Activated T-helper 17 cell treated with anti-CD3 and anti-CD28 coated beads, Interleukin-2, amount 50 U/mL, for 72 hours (primary cell): Measurements from ENCODE around the gene BHLHE40. TPM values are rescaled to one million over a fixed set of nuclear protein-coding genes. Genes with fewer than 3 reads are reported as not detected.

ENCODE experiments used
- ATAC-seq: fragments of 150-1000 bp; cut with Tn5 transposase; replicated peaks from 2 replicates; pipeline ENCODE4 v1.10.0; 2021; ENCODE audit warnings: mild to moderate bottlenecking, moderate library complexity
- H3K27ac Mint-ChIP-seq: one replicate; pipeline ENCODE4 v1.8.0; 2022; ENCODE audit warnings: mixed read lengths
- H3K27me3 Mint-ChIP-seq: one replicate; pipeline ENCODE4 v1.8.0; 2022; ENCODE audit warnings: mixed read lengths
- H3K36me3 Mint-ChIP-seq: one replicate; pipeline ENCODE4 v1.8.0; 2022; ENCODE audit warnings: low read depth, mild to moderate bottlenecking, mixed read lengths
- H3K4me1 Mint-ChIP-seq: one replicate; pipeline ENCODE4 v1.8.0; 2022; ENCODE audit warnings: mixed read lengths
- H3K4me3 Mint-ChIP-seq: one replicate; pipeline ENCODE4 v1.8.0; 2022; ENCODE audit warnings: mild to moderate bottlenecking, mixed read lengths
- H3K9me3 Mint-ChIP-seq: one replicate; pipeline ENCODE4 v1.8.0; 2022; ENCODE audit warnings: mixed read lengths
- total RNA-seq, 2 donors: library from RNA; stranded (reverse); gene quantifications; one replicate each; pipeline ENCODE4 v1.2.3, GENCODE V29; 2022

The BHLHE40 gene
- total RNA-seq, 2 donors from 2014 or later = 217 to 527 TPM

GRCh38 chr3:4985330-4986174 is 6.3 kb downstream of the BHLHE40 start:
- peak overlapping the region; percentile 89 for H3K4me3 Mint-ChIP-seq
- peaks cover 67% of the 10 kb centered on the region for H3K36me3 Mint-ChIP-seq
- no peaks in the 10 kb centered on the region for H3K9me3 Mint-ChIP-seq
- peaks cover 26% of the 10 kb centered on the region for H3K4me1 Mint-ChIP-seq
- H3K27ac Mint-ChIP-seq = peak overlapping the region; percentile 96
- ATAC-seq = no peak
- no peaks in the 10 kb centered on the region for H3K27me3 Mint-ChIP-seq

GRCh38 chr3:4986175-4986781 is 7.0 kb downstream of the BHLHE40 start:
- no peaks in the 10 kb centered on the region for H3K9me3 Mint-ChIP-seq
- H3K4me1 Mint-ChIP-seq = peaks cover 26% of the 10 kb centered on the region
- peaks cover 59% of the 10 kb centered on the region for H3K36me3 Mint-ChIP-seq
- no peaks in the 10 kb centered on the region for H3K27me3 Mint-ChIP-seq
- ATAC-seq = peak; percentile 42
- peak overlapping the region; percentile 89 for H3K4me3 Mint-ChIP-seq
- H3K27ac Mint-ChIP-seq = peak overlapping the region; percentile 96

GRCh38 chr3:4986782-4987537 is 7.7 kb downstream of the BHLHE40 start:
- peak; percentile 79 for ATAC-seq
- no peaks in the 10 kb centered on the region for H3K9me3 Mint-ChIP-seq

GRCh38 chr3:4987538-4988296 is 8.5 kb downstream of the BHLHE40 start:
- Mint-ChIP-seq H3K4me1 (peaks cover 26% of the 10 kb centered on the region), H3K27ac (peak overlapping the region; percentile 96), H3K4me3 (peak overlapping the region; percentile 89), H3K27me3 (no peaks in the 10 kb centered on the region), H3K36me3 (peaks cover 45% of the 10 kb centered on the region), H3K9me3 (no peaks in the 10 kb centered on the region)
- ATAC-seq = no peak

More at GRCh38 chr3:4986782-4987537, 7.7 kb downstream of the BHLHE40 start:
- Mint-ChIP-seq H3K27me3 (no peaks in the 10 kb centered on the region), H3K4me3 (peak overlapping the region; percentile 89), H3K27ac (peak overlapping the region; percentile 96), H3K36me3 (peaks cover 52% of the 10 kb centered on the region), H3K4me1 (peaks cover 26% of the 10 kb centered on the region)

- no peak for ATAC-seq
- Mint-ChIP-seq H3K27ac (peak overlapping the region; percentile 70), H3K9me3 (no peaks in the 10 kb centered on the region), H3K27me3 (no peaks in the 10 kb centered on the region), H3K4me3 (peak overlapping the region; percentile 89), H3K36me3 (peaks cover 30% of the 10 kb centered on the region), H3K4me1 (peaks cover 18% of the 10 kb centered on the region)
Observed at GRCh38 chr3:4988983-4989834, 10.0 kb downstream of the BHLHE40 start.

GRCh38 chr3:4990069-4990468 is 10.8 kb downstream of the BHLHE40 start:
- no peak overlapping the region for H3K4me3 Mint-ChIP-seq
- no peak for ATAC-seq
- H3K9me3 Mint-ChIP-seq = no peaks in the 10 kb centered on the region
- H3K36me3 Mint-ChIP-seq = peaks cover 21% of the 10 kb centered on the region
- no peaks in the 10 kb centered on the region for H3K27me3 Mint-ChIP-seq
- peaks cover 19% of the 10 kb centered on the region for H3K4me1 Mint-ChIP-seq
- no peak overlapping the region for H3K27ac Mint-ChIP-seq

GRCh38 chr3:4992118-4992517 is 12.9 kb downstream of the BHLHE40 start:
- Mint-ChIP-seq H3K9me3 (no peaks in the 10 kb centered on the region), H3K4me3 (no peak overlapping the region), H3K36me3 (peaks cover under 1% of the 10 kb centered on the region), H3K4me1 (peaks cover 18% of the 10 kb centered on the region), H3K27ac (no peak overlapping the region), H3K27me3 (no peaks in the 10 kb centered on the region)
- no peak for ATAC-seq

- Mint-ChIP-seq H3K27ac (peak overlapping the region; percentile 61), H3K27me3 (no peaks in the 10 kb centered on the region), H3K36me3 (no peaks in the 10 kb centered on the region)
Observed at GRCh38 chr3:4993276-4994143, 14.3 kb downstream of the BHLHE40 start.

GRCh38 chr3:4994144-4994730 is 15.0 kb downstream of the BHLHE40 start:
- Mint-ChIP-seq H3K36me3 (no peaks in the 10 kb centered on the region), H3K4me3 (peak overlapping the region; percentile 61), H3K27ac (peak overlapping the region; percentile 88), H3K9me3 (no peaks in the 10 kb centered on the region), H3K27me3 (no peaks in the 10 kb centered on the region), H3K4me1 (peaks cover 16% of the 10 kb centered on the region)
- peak; percentile 92 for ATAC-seq

More at GRCh38 chr3:4993276-4994143, 14.3 kb downstream of the BHLHE40 start:
- no peak for ATAC-seq
- Mint-ChIP-seq H3K4me1 (peaks cover 16% of the 10 kb centered on the region), H3K4me3 (no peak overlapping the region), H3K9me3 (no peaks in the 10 kb centered on the region)

GRCh38 chr3:4994823-4995499 is 15.7 kb downstream of the BHLHE40 start:
- H3K4me3 Mint-ChIP-seq = peak overlapping the region; percentile 61
- no peaks in the 10 kb centered on the region for H3K36me3 Mint-ChIP-seq
- no peaks in the 10 kb centered on the region for H3K9me3 Mint-ChIP-seq
- peak overlapping the region; percentile 88 for H3K27ac Mint-ChIP-seq
- peaks cover 23% of the 10 kb centered on the region for H3K4me1 Mint-ChIP-seq
- ATAC-seq = peak; percentile 52
- no peaks in the 10 kb centered on the region for H3K27me3 Mint-ChIP-seq

GRCh38 chr3:4995500-4996053 is 16.3 kb downstream of the BHLHE40 start:
- Mint-ChIP-seq H3K27ac (peak overlapping the region; percentile 53), H3K36me3 (no peaks in the 10 kb centered on the region), H3K9me3 (no peaks in the 10 kb centered on the region), H3K4me1 (peaks cover 24% of the 10 kb centered on the region), H3K27me3 (no peaks in the 10 kb centered on the region), H3K4me3 (no peak overlapping the region)
- ATAC-seq = no peak
